Breast epithelium (tissue), 3 donors: ENCODE results near the gene DNASE2B.

ENCODE experiments used
- CTCF ChIP-seq, 3 donors: fragments of 450-650 bp; IDR thresholded peaks; one replicate each; pipeline ENCODE4 v1.5.1; 2016 to 2017; ENCODE audit warnings: antibody characterized with exemption in 3 of 3, mild to moderate bottlenecking in 3 of 3, moderate library complexity in 3 of 3
- POLR2AphosphoS5 ChIP-seq, 3 donors: sonication (generic); formaldehyde crosslinking; IDR thresholded peaks; one replicate each; pipeline ENCODE4 v1.6.1; 2017; ENCODE audit warnings: antibody characterized with exemption in 3 of 3

- TF ChIP-seq CTCF (IDR thresholded peaks at IDR 0.05) (no peak), POLR2AphosphoS5 (IDR thresholded peaks at IDR 0.05) (no peak)
Observed at GRCh38 chr1:84387480-84388163, 10.7 kb upstream of the DNASE2B start.
